Hepatic stellate cell (primary cell): ENCODE data around the gene OR10A3.
A peak's percentile ranks its signal among the peaks of the same experiment; 100 is the strongest.

Experiments
- DNase-seq: peaks from one replicate; pipeline ENCODE4 v3.0.0; 2011; ENCODE audit warnings: low spot score

OR10A3 gene

GRCh38 chr11:7892059-7892699, 49.3 kb downstream of the OR10A3 start:
- peak; percentile 54 for DNase-seq

DNA sequence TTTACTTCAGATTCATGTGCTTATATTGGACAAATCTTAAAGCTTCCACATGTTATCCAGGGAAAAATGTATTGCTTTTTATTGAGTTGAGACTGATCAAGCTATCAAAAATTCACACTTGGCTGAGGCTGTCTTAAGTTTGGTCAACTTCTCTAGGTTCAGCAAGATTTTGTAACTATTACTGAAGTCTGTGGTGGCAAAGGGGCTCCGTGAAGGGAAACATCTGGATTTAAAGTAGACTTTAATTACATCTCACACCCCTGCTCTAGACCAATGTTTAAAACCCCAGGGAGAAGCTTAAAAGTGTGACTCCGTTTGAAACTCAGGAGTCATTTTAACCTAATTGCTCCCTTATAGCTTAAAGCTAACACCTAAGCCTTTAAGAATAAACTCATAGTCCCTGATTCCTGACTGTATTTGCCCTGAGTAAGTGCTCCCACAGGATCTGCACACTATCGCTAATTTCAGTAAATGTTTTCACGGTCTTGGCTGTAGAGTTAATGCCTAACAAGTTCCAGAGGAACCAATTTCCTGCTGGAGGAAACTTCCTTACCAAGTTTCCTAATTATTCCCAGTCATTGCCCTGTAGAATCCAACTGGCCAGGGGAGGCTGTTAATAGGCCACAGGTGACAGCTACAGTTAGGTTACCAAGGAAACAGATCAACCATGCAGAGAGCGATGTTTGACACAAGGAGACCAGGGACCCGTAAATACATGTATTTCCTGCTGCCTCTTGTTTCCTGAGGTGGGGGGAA, 50.9 kb downstream of the OR10A3 start:
- DNase-seq, result no peak

GRCh38 chr11:7889985-7890384, 51.5 kb downstream of the OR10A3 start:
- DNase-seq, result no peak
